HepG2 (cell line): Measurements from ENCODE around the gene PTPRF. TPM values are rescaled to one million over a fixed set of nuclear protein-coding genes. Genes with fewer than 3 reads are reported as not detected.
A peak's percentile ranks its signal among the peaks of the same experiment; 100 is the strongest.

ENCODE experiments used
- BORCS8-MEF2B ChIP-seq: sonication (generic); formaldehyde crosslinking; IDR thresholded peaks from 2 replicates; pipeline ENCODE4 v1.8.0; 2022; ENCODE audit warnings: mild to moderate bottlenecking, missing genetic modification reagents
- CHD4 ChIP-seq: fragments of 200-600 bp; sonication (generic); IDR thresholded peaks from 2 replicates; pipeline ENCODE4 v1.7.0; 2017; ENCODE audit warnings: mild to moderate bottlenecking, low read length, borderline replicate concordance
- FOXP4 ChIP-seq: sonication (generic); formaldehyde crosslinking; IDR thresholded peaks from 2 replicates; pipeline ENCODE4 v1.4.0; 2020; ENCODE audit warnings: missing genetic modification reagents
- HCFC1 ChIP-seq: fragments of 150-350 bp; IDR thresholded peaks from 2 replicates; pipeline ENCODE4 v1.6.1; 2014; ENCODE audit warnings: low read depth, low read length
- RBFOX2 ChIP-seq: fragments of 200-400 bp; formaldehyde crosslinking; IDR thresholded peaks from 2 replicates; pipeline ENCODE4 v1.6.1; 2017; ENCODE audit warnings: low read depth, mild to moderate bottlenecking, low read length
- THAP9 ChIP-seq: sonication (generic); formaldehyde crosslinking; IDR thresholded peaks from 2 replicates; pipeline ENCODE4; 2020; ENCODE audit warnings: missing genetic modification reagents, mild to moderate bottlenecking, borderline replicate concordance
- ZNF432 ChIP-seq: sonication (generic); formaldehyde crosslinking; IDR thresholded peaks from 2 replicates; pipeline ENCODE4 v1.5.0; 2020; ENCODE audit warnings: missing genetic modification reagents, mild to moderate bottlenecking, borderline replicate concordance
- ZNF709 ChIP-seq: sonication (generic); formaldehyde crosslinking; IDR thresholded peaks from 2 replicates; pipeline ENCODE4 v1.5.0; 2020; ENCODE audit warnings: mild to moderate bottlenecking, missing genetic modification reagents
- polyA plus RNA-seq, 8 experiments: library from polyadenylated mRNA; depleted of rRNA in 3 of 8; stranded (reverse) in 7 of 8; unstranded in 1 of 8; fragments of >200 nt; fragmentation: Illumina TruSeq in 4 of 8; extraction: Trizol in 4 of 8; gene quantifications; 2 replicates each; pipeline versions ENCODE4 v1.2.1 to v1.2.3, GENCODE V29; 2011 to 2016; ENCODE audit warnings: low read depth in 4 of 8, missing spikeins in 1 of 8, mixed read lengths in 1 of 8; ENCODE audit not compliant: insufficient read depth in 1 of 8
- total RNA-seq, 5 experiments: library from RNA; depleted of rRNA; stranded (reverse); fragments of >200 nt; fragmentation: Illumina TruSeq; extraction: Trizol; gene quantifications; 2 replicates each; pipeline ENCODE4 v1.2.3, GENCODE V29; 2016; ENCODE audit warnings: low read depth in 1 of 5
- TF ChIP-seq, protein P1 (sequence below): sonication (generic); formaldehyde crosslinking; IDR thresholded peaks from 2 replicates; pipeline ENCODE4 v1.5.0; 2020; ENCODE audit warnings: missing genetic modification reagents
- TF ChIP-seq, protein P2 (sequence below): sonication (generic); formaldehyde crosslinking; IDR thresholded peaks from one replicate; pipeline ENCODE4 v1.5.1; 2020; ENCODE audit warnings: mild to moderate bottlenecking, missing genetic modification reagents; ENCODE audit errors: not compliant biosample characterization
- TF ChIP-seq, protein P3 (sequence below): sonication (generic); formaldehyde crosslinking; IDR thresholded peaks from 2 replicates; pipeline ENCODE4 v1.4.0; 2020; ENCODE audit warnings: mild to moderate bottlenecking, missing genetic modification reagents, borderline replicate concordance

The PTPRF gene
- total and polyA plus RNA-seq, 2 of the 13 experiments (the other 11 are each of a cell fraction or from before 2014, with no cell fraction given), result 55.9 to 167 TPM

DNA sequence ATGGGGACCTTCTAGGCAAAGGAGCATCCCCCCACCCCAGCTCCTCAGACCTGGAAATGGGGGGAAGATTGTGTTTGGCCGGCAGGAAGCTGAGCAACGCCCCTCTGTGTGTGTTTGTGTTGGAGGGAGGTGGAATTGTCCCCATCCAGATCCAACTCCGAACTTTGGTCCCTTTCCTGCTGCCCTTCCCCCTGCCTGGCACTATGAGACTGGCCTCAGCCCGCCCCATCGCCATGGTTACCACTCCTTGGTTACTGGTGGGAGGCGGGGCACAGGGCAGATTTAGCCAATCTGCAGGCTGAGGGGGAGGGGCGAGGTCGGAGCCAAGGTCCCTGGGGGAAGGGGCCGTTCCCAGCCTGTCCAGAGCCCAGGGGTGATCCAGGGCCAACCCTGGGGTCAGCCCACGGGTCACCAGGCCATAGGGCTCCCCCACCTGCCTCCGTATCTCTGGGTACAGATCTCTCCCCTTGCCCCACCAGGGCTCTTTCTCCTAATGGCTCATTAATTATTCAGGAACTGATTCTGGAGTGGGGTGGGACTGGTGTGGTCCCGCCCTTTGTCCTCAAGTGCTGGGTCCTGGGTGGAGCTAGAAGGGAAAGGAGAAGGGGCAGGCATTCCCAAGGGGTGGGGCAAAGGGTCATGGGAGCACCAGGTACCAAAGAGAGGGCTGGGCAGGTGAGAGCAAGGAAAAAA lies 15.2 kb downstream of the PTPRF start (continued):
- TF ChIP-seq, protein P1, sequence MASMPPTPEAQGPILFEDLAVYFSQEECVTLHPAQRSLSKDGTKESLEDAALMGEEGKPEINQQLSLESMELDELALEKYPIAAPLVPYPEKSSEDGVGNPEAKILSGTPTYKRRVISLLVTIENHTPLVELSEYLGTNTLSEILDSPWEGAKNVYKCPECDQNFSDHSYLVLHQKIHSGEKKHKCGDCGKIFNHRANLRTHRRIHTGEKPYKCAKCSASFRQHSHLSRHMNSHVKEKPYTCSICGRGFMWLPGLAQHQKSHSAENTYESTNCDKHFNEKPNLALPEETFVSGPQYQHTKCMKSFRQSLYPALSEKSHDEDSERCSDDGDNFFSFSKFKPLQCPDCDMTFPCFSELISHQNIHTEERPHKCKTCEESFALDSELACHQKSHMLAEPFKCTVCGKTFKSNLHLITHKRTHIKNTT (CRISPR knock-in tag), result no peak
- TF ChIP-seq BORCS8-MEF2B (CRISPR knock-in tag), result peak; percentile 79
- 0 out of 2 replicates have a peak, but pooled peaks have one; percentile 40 for TF ChIP-seq RBFOX2
- TF ChIP-seq FOXP4 (CRISPR knock-in tag), result peak; percentile 82
- TF ChIP-seq ZNF709, result no peak
- TF ChIP-seq ZNF432, result no peak
- TF ChIP-seq HCFC1, result peak; percentile 29; the same call in 1 of the 2 replicates
- peak; percentile 84; the same call in 1 of the 2 replicates for TF ChIP-seq CHD4
- TF ChIP-seq, protein P2, sequence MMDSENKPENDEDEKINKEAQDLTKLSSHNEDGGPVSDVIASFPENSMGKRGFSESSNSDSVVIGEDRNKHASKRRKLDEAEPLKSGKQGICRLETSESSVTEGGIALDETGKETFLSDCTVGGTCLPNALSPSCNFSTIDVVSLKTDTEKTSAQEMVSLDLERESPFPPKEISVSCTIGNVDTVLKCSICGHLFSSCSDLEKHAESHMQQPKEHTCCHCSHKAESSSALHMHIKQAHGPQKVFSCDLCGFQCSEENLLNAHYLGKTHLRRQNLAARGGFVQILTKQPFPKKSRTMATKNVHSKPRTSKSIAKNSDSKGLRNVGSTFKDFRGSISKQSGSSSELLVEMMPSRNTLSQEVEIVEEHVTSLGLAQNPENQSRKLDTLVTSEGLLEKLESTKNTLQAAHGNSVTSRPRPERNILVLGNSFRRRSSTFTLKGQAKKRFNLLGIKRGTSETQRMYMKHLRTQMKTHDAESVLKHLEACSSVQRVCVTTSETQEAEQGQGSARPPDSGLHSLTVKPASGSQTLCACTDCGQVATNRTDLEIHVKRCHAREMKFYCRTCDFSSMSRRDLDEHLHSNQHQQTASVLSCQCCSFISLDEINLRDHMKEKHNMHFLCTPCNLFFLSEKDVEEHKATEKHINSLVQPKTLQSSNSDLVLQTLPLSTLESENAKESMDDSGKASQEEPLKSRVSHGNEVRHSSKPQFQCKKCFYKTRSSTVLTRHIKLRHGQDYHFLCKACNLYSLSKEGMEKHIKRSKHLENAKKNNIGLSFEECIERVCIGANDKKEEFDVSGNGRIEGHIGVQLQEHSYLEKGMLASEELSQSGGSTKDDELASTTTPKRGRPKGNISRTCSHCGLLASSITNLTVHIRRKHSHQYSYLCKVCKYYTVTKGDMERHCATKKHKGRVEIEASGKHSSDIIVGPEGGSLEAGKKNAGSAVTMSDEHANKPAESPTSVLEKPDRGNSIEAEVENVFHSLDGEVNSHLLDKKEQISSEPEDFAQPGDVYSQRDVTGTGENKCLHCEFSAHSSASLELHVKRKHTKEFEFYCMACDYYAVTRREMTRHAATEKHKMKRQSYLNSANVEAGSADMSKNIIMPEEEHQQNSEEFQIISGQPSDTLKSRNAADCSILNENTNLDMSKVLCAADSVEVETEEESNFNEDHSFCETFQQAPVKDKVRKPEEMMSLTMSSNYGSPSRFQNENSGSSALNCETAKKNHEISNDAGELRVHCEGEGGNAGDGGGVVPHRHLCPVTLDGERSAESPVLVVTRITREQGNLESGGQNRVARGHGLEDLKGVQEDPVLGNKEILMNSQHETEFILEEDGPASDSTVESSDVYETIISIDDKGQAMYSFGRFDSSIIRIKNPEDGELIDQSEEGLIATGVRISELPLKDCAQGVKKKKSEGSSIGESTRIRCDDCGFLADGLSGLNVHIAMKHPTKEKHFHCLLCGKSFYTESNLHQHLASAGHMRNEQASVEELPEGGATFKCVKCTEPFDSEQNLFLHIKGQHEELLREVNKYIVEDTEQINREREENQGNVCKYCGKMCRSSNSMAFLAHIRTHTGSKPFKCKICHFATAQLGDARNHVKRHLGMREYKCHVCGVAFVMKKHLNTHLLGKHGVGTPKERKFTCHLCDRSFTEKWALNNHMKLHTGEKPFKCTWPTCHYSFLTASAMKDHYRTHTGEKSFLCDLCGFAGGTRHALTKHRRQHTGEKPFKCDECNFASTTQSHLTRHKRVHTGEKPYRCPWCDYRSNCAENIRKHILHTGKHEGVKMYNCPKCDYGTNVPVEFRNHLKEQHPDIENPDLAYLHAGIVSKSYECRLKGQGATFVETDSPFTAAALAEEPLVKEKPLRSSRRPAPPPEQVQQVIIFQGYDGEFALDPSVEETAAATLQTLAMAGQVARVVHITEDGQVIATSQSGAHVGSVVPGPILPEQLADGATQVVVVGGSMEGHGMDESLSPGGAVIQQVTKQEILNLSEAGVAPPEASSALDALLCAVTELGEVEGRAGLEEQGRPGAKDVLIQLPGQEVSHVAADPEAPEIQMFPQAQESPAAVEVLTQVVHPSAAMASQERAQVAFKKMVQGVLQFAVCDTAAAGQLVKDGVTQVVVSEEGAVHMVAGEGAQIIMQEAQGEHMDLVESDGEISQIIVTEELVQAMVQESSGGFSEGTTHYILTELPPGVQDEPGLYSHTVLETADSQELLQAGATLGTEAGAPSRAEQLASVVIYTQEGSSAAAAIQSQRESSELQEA (CRISPR knock-in tag), result no peak
- no peak for TF ChIP-seq THAP9 (CRISPR knock-in tag)
- TF ChIP-seq, protein P3, sequence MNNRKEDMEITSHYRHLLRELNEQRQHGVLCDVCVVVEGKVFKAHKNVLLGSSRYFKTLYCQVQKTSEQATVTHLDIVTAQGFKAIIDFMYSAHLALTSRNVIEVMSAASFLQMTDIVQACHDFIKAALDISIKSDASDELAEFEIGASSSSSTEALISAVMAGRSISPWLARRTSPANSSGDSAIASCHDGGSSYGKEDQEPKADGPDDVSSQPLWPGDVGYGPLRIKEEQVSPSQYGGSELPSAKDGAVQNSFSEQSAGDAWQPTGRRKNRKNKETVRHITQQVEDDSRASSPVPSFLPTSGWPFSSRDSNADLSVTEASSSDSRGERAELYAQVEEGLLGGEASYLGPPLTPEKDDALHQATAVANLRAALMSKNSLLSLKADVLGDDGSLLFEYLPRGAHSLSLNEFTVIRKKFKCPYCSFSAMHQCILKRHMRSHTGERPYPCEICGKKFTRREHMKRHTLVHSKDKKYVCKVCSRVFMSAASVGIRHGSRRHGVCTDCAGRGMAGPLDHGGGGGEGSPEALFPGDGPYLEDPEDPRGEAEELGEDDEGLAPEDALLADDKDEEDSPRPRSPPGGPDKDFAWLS, result no peak
